NCI-H69 (cell line): ENCODE results near the gene CHCT1.

Experiments
- DNase-seq: peaks from one replicate; lab custom pipeline; 2025; lab: John Stamatoyannopoulos, UW

Gene CHCT1

DNA sequence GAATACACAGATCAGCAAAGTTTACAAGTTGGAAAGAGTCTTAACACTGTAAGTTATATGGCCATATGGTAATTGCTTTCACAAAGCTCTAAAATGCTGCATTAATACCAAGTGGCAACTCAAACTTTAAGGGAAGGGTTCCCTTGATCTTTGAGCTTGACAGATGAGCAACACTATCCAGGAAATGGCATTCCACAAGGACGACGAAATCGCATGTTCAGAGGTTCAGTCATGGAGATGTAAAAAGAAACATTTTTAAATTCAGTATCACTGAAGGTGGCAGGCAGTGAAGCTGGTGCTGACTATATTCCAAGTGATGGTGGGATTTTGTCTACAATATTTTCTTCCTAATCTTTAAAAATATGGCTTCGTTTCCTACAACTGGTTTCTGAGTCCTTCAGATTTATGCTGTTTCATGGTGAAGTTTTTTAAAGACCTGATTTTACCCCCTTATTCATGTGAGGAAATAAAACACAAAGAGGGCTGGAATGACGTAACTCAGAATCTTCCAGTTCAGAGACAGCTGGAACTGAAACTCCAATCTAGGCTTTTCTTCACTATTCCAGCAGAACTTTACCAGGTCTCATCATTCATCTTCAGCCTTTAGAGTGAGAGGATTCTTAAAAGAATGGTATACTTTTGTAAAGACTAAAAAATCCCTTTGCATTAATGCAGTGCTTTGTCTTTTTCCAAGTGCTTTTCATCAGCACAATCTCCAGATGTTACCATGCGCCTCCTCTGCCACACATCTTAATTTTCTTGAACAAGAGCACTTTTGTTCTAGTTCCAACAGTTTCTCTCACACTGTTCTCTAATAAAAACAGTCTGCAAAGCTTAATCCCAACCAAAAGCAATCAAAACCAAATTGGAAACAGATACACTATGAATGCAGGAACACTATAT, 20.2 kb downstream of the CHCT1 start:
- DNase-seq, result no peak

- no peak for DNase-seq
These were observed 21.4 kb downstream of the CHCT1 start for GRCh38 chr17:60443713-60444112.

DNA sequence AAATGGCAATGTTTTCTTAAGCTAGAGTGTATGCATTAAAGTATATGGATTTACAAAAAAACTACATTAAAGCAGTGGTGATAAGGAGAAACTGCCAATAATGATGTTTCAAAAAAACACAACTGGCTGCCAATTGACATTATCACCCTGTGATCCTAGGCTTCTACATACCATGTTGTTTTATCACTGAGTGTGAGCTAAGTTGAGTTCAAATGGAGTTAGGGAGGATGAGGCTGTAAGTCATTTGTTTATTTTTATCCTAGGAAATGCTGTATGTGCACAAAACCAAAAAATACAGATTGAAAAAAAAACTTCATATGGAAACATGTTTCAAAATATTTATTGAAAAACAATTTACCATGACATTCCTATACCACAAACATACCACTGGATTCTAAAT, 22.9 kb downstream of the CHCT1 start:
- no peak for DNase-seq

DNA sequence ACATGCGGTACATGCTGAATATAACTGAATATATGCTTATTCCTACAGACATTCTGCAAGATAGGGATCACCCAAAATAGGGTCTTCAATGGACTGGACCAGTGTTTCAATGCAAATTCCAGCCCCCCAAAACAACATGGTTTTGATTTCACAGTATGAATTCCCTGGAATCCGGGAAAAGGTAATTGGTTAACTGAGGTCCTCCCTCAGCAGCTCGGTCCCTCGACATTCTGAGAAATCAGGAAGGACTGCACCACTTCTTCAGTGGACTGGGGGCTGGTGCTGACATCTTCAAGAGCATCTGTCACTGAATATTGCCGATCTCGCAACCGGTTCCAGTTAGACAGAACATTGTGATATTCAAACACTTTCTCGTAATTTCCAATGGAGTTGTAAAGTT, 25.1 kb downstream of the CHCT1 start:
- DNase-seq, result no peak

DNA sequence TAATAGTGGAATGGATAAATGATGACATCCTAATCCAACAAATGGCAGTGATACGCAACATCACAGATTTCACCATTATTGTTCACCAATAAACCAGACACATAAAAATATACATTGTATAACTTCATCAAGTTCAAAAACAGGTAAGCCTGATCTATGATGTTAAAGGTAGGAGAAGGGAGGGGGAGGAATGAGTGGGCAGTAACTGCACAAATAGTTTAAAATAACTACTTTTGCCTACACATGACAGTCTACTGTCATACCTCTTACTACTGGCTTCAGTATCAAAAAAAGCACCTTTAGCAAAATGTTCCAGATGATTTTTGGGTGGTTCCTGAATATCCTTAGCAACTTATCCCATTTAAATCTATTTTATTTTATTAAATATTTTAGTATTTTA, 28.8 kb downstream of the CHCT1 start:
- DNase-seq, result no peak

DNA sequence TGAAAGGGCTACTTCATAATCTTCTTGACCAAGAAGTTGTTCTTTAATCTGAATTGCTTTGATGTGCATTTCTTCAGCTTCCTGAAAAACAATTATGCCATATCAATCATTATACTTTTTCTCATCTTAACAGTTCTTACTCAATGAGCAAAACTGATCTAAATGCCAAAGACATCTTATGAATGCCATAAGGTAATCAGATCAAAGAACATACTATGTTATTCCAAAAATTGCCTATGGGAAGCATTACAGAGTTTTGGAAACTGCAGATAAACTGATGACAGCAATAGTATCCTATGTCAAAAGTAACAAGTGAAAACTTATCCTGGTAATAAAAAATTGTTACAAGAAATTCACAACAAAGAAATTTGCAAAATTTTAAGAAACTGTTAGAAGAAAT, 29.7 kb downstream of the CHCT1 start:
- no peak for DNase-seq

DNA sequence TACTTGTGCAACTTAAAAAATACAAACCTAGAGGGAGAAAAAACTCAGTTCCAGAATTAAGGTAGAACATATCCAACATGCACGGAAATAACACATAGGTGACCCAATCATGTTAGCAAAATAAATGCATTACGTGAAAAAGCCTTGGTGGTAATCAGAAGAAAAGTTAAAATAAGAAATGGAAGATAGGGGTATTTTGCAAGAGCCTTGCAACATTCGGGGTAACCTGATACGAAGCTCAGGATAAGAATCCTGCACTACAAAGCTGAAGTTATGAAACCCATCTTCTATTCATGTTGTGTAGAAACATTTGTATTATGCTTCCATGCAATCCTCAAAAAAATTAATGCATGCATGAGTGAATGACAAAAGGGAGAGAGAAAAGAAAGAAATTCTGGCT, 33.1 kb downstream of the CHCT1 start:
- no peak for DNase-seq

DNA sequence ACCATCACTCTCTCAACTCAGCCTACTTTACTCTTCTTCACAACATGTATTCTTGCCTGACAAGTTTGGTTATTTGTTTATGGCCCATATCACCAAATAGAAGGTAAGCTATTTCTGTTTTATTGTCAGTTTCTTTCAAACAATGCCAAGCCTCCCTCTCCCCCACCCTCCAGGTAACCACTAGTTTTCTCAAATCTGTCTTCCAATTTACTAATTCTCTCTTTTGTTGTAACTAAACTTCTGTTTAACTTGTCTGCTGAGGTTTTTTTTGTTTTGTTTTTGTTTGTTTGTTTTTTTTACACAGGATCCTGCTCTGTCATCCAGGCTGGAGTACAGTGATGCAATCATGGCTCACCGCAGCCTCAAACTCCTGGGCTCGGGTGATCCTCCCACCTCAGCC, 34.9 kb downstream of the CHCT1 start:
- DNase-seq, result no peak

DNA sequence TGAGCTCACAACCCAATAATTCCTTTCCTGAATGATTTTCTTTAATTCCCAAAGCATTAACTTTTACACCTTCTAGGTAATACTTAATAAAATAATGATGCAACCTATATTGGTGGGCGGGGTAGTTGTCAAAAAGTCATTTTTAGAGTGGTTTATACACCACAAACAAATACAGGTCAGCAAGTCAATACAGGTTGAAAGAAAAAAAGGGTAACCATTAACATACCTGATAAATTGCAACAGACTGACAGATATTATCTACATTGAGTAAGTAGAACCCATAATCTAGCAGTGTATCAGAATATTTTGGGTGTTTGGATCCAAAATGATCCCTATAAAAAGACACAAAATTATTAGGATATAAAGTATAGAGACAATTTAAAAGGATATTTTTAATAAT, 39.3 kb downstream of the CHCT1 start:
- no peak for DNase-seq

- DNase-seq, result no peak
These were observed 41.0 kb downstream of the CHCT1 start for GRCh38 chr17:60463157-60463835.

DNA sequence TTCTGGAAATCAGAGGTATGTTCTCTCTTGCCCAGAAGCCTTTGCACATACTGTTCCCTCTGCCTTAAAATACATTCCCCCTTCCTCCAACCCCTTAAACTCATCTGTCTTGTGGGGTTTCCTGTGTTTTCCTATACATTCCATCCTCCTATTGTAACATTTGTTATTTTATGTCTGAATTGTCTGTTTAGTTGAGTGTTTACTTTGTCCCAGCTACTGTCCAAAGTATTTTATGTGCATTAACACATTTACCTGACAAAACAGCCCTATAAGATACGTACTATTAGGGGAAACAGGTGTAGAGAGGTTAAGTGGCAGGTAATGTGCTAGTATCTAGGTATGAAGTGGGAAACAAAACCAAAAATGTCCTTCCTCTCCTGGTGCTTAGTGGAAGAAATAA, 42.1 kb downstream of the CHCT1 start:
- DNase-seq, result no peak

- peak; percentile 79 for DNase-seq
These were observed 46.1 kb downstream of the CHCT1 start for GRCh38 chr17:60468371-60468770.

DNA sequence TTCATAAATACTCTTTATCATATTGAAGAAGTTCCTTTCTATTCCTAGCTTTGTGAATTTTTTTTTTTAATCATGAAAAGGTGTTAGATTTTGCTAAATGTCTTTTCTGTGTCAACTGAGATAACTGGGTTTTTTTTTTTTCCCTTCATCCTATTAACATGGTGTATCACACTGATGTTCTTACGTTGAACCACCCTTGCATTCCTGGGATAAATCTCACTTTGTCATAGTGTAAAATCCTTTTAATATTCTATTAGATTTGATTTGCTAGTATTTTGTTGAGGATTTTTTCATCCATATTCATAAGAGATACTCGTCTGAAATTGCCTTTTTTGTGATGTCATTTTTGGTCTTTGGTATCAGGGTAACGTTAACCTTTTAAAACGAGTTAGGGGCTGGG, 49.2 kb downstream of the CHCT1 start:
- DNase-seq, result no peak

- DNase-seq, result no peak
These were observed 50.2 kb downstream of the CHCT1 start for GRCh38 chr17:60472449-60472848.

- no peak for DNase-seq
These were observed 51.5 kb downstream of the CHCT1 start for GRCh38 chr17:60473788-60474187.
